ENCODE measurements around the gene LHFPL3. TPM values are rescaled to one million over a fixed set of nuclear protein-coding genes. Genes with fewer than 3 reads are reported as not detected.

The LHFPL3 gene
- total and polyA plus RNA-seq, 2 experiments from 2014 or later = 0.24 TPM; not detected in 1

- H3K9me2 ChIP-seq (ENCODE audit: insufficient read depth) = no peaks in the 10 kb centered on the region; the same call in 1 of the 2 replicates
- H3K4me1 ChIP-seq (ENCODE audit: insufficient read depth) = no peaks in the 10 kb centered on the region
- no peak overlapping the region for H3K4me3 ChIP-seq
- no peak for DNase-seq (ENCODE audit: low spot score)
- Mint-ChIP-seq H3K27ac (no peak overlapping the region), H3K4me1 (no peaks in the 10 kb centered on the region), H3K4me3 (no peak overlapping the region), H3K27me3 (ENCODE audit: insufficient read depth, low read depth, poor library complexity) (no peaks in the 10 kb centered on the region), H3K9me3 (no peaks in the 10 kb centered on the region), H3K36me3 (ENCODE audit: low read depth) (no peaks in the 10 kb centered on the region)
- TF ChIP-seq ZNF462 (CRISPR knock-in tag; IDR thresholded peaks at IDR 0.05) (no peak), NANOG (IDR thresholded peaks at IDR 0.05; ENCODE audit: borderline replicate concordance) (no peak), ZNF331 (CRISPR knock-in tag; IDR thresholded peaks at IDR 0.05; ENCODE audit: low read depth) (no peak), JUNB (IDR thresholded peaks at IDR 0.05; ENCODE audit: unreplicated experiment) (no peak), EZH2phosphoT487 (IDR thresholded peaks at IDR 0.05; ENCODE audit: unreplicated experiment) (no peak), REST (IDR thresholded peaks at IDR 0.05; ENCODE audit: unreplicated experiment) (no peak), POLR2AphosphoS5 (IDR thresholded peaks at IDR 0.05; ENCODE audit: low read depth) (no peak), EZH2 (IDR thresholded peaks at IDR 0.05; ENCODE audit: low read depth, unreplicated experiment) (no peak), CREB1 (CRISPR knock-in tag; IDR thresholded peaks at IDR 0.05; ENCODE audit: low read depth) (no peak), ETS1 (IDR thresholded peaks at IDR 0.05) (no peak), STAT1 (IDR thresholded peaks at IDR 0.05; ENCODE audit: unreplicated experiment) (no peak), CTCF (conservative IDR thresholded peaks at IDR 0.05; ENCODE audit: low read depth in 2 of 2) (no peak), ZNF114 (CRISPR knock-in tag; IDR thresholded peaks at IDR 0.05) (no peak)
- H3K27ac ChIP-seq (ENCODE audit: low read depth) = no peak overlapping the region
- no peaks in the 10 kb centered on the region for H3K79me2 ChIP-seq (replicated peaks; ENCODE audit: insufficient read depth)
- no peak overlapping the region for H2AFZ ChIP-seq
- H4K20me1 ChIP-seq (replicated peaks; ENCODE audit: insufficient read depth) = no peaks in the 10 kb centered on the region
- no peaks in the 10 kb centered on the region for H3K36me3 ChIP-seq (ENCODE audit: insufficient read depth)
- H3F3A ChIP-seq (replicated peaks; ENCODE audit: low read depth) = no peaks in the 10 kb centered on the region
- no peak for ATAC-seq
- H3K4me2 ChIP-seq = no peak overlapping the region
- H3K27me3 ChIP-seq (ENCODE audit: insufficient read depth) = no peaks in the 10 kb centered on the region
Measured at GRCh38 chr7:104434129-104434528, 105.7 kb downstream of the LHFPL3 start.
